ENCODE measurements around the gene IFT172.
"Not testable (repeated sequence)": the region's sequence is repeated elsewhere in the genome, so short reads cannot be mapped to it uniquely, and the experiment has no call there.

Gene IFT172

GRCh38 chr2:27489498-27490397 is at the start of gene IFT172:
Gene IFT172 (minus strand): TSS chr2:27489743. CDS start chr2:27489653, 90 bp downstream.
- DNase-seq = peak; percentile 99

- DNase-seq = not testable (repeated sequence)
These were observed 49.4 kb upstream of the IFT172 start for GRCh38 chr2:27538839-27539450.

- no peak for DNase-seq
These were observed 47.7 kb upstream of the IFT172 start for GRCh38 chr2:27537287-27537686.

GRCh38 chr2:27531983-27532382 is 42.4 kb upstream of the IFT172 start:
- DNase-seq = no peak

- no peak for DNase-seq
These were observed 37.6 kb upstream of the IFT172 start for GRCh38 chr2:27527182-27527581.

GRCh38 chr2:27522400-27522945 is 32.9 kb upstream of the IFT172 start:
- DNase-seq = no peak

- no peak for DNase-seq
These were observed 30.8 kb upstream of the IFT172 start for GRCh38 chr2:27520316-27520715.

GRCh38 chr2:27518782-27519113 is 29.2 kb upstream of the IFT172 start:
- no peak for DNase-seq

GRCh38 chr2:27518113-27518781 is 28.7 kb upstream of the IFT172 start:
- no peak for DNase-seq

- DNase-seq = no peak
These were observed 19.8 kb upstream of the IFT172 start for GRCh38 chr2:27509326-27509725.

- DNase-seq = no peak
These were observed 17.8 kb upstream of the IFT172 start for GRCh38 chr2:27507293-27507692.

- DNase-seq = no peak
These were observed 17.0 kb upstream of the IFT172 start for GRCh38 chr2:27506587-27506986.

- no peak for DNase-seq
These were observed 12.6 kb upstream of the IFT172 start for GRCh38 chr2:27502142-27502541.

- DNase-seq = no peak
These were observed 11.5 kb upstream of the IFT172 start for GRCh38 chr2:27501042-27501441.

- DNase-seq = no peak
These were observed 9.4 kb upstream of the IFT172 start for GRCh38 chr2:27498975-27499374.

- DNase-seq = no peak
These were observed 7.7 kb upstream of the IFT172 start for GRCh38 chr2:27497288-27497627.

- no peak for DNase-seq
These were observed 7.1 kb upstream of the IFT172 start, which contains the start of gene GCKR for GRCh38 chr2:27496357-27497287. Gene GCKR (plus strand): TSS chr2:27496839. CDS start chr2:27496905, 66 bp downstream.

GRCh38 chr2:27495840-27496356 is 6.4 kb upstream of the IFT172 start:
- no peak for DNase-seq

- peak; percentile 23 for DNase-seq
These were observed 5.5 kb upstream of the IFT172 start, which contains the start of gene FNDC4 for GRCh38 chr2:27494944-27495554. Gene FNDC4 (minus strand): TSS chr2:27495200. CDS start chr2:27494679, 521 bp downstream.

- DNase-seq = no peak
These were observed 4.9 kb upstream of the IFT172 start for GRCh38 chr2:27494284-27494943.

GRCh38 chr2:27493948-27494283 is 4.4 kb upstream of the IFT172 start:
- no peak for DNase-seq
